LNCaP clone FGC (cell line): ENCODE measurements around the gene UROC1.

Experiments used
- DNase-seq: peaks from one replicate; pipeline ENCODE4 v3.0.0-alpha.2; 2011; ENCODE audit warnings: low read depth
- H3K4me3 ChIP-seq: 2 replicates; pipeline ENCODE4 v1.5.1; 2011; ENCODE audit warnings: mild to moderate bottlenecking, low read depth, low read length, control low read depth
- TF ChIP-seq, protein P1 (sequence below): IDR thresholded peaks from 2 replicates; pipeline ENCODE4 v1.5.1; 2012; ENCODE audit warnings: mild to moderate bottlenecking; ENCODE audit not compliant: control insufficient read depth, insufficient read depth; ENCODE audit errors: extremely low read depth

UROC1 gene

DNA sequence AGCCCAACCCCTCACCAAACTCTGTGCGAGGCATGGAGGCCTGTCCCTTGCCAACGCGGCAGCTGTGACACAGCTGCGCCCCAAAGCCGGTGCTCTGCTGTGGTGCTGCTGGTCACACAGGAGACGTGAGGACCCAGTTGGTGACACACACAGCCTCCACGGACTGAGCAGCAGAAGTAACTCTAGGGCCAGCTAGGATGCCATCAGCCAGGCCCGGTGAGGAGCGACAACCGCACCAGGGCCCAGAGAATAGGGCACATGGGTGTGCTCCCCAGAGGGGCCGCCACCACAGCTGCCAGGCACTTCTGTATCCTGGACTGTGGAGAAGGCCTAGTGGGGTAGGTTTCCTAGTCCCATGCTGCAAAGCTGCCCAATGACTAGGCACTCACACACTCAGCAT is 52.6 kb downstream of the UROC1 start:
- TF ChIP-seq, protein P1, sequence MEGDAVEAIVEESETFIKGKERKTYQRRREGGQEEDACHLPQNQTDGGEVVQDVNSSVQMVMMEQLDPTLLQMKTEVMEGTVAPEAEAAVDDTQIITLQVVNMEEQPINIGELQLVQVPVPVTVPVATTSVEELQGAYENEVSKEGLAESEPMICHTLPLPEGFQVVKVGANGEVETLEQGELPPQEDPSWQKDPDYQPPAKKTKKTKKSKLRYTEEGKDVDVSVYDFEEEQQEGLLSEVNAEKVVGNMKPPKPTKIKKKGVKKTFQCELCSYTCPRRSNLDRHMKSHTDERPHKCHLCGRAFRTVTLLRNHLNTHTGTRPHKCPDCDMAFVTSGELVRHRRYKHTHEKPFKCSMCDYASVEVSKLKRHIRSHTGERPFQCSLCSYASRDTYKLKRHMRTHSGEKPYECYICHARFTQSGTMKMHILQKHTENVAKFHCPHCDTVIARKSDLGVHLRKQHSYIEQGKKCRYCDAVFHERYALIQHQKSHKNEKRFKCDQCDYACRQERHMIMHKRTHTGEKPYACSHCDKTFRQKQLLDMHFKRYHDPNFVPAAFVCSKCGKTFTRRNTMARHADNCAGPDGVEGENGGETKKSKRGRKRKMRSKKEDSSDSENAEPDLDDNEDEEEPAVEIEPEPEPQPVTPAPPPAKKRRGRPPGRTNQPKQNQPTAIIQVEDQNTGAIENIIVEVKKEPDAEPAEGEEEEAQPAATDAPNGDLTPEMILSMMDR, result no peak
- H3K4me3 ChIP-seq, result no peak overlapping the region
- DNase-seq, result no peak

DNA sequence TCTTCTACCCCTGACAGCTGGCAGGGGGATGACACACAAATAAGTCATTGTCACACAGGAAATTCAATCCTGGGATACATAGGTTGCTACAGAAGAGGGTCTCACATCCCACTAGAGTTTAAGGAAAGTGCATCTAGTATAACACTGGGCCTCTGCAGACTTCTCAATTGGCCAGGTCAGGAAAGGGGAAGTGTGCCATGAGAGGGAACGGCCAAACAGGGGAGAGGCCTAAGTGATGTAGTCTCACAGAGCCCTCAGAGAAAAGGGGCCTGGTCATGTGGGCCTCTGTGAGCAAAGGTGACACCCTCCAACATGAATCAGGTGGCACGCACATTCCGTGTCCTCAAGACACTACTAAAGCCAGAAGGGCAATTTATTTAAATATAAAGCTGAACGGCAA is 53.1 kb downstream of the UROC1 start:
- TF ChIP-seq, protein P1, result no peak

DNA sequence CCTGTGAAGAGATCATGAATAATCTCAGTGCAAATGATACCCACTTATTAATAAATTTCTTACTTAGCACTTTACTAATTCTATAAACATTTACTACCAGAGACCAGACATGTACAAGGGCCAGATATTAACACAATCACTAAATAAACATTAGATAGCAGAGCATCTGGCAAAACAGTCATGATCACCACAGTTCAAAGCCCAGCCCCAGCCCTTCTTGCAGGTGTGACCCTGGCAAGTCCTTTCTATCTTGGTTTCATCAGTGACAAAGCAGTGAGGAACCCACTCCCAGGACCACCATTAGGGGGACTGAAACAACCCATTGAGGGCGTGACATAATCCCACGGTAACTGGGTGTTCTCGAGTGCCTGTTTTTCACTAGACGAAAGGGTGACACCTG is 53.5 kb downstream of the UROC1 start:
- TF ChIP-seq, protein P1, result no peak
- DNase-seq, result no peak
- H3K4me3 ChIP-seq, result no peak overlapping the region

More for the DNA sequence above, 53.1 kb downstream of the UROC1 start:
- DNase-seq, result no peak
- no peak overlapping the region for H3K4me3 ChIP-seq

DNA sequence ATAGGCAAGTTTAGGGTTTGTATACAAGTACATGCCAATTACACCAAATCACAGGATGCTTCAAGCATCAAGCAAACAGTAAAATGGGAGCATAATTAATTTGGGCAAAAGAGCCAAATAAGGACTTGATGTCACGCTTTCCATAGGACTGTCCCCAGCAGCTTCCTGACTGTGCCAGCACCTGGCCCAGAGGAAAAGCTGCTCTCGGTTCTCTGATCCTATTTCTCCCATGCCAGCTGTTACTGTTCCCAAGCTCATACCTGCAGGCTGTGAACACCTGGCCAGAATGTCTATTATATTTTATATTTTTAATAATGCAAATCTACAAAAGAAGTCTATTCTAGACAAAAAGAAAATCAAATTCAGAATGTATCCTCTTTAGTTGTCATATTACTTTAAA is 54.1 kb downstream of the UROC1 start:
- DNase-seq, result no peak
- TF ChIP-seq, protein P1, result no peak
- no peak overlapping the region for H3K4me3 ChIP-seq

DNA sequence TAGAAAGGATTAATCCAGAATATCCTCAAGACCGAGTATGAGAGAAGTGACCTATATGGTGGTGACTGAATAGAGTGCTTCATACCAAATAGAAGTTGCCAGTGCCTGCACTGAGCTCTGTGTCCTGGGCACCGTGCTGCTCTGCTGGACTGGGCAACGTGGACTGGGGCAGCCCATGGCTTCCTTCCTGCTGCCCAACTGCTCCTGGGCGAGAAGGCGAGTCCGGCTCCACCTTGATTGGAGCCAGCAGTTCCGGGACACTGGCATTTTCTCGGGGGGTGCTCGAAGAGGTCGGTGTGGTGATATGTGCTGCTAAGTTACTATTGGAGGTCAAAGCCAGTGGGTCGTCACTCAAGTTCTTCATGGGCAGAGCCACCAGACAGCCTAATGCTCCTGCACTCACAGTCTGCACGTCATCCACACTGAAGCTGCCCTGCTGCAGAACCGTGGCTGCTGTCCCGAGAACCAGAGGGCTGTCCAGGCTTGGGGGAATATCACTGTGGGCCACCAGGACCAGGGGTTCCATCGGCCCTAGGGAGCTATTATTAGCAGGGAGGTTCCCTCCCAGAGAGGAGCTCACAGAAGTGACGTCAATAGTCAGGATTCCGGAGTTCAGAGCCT is 56.0 kb downstream of the UROC1 start:
- H3K4me3 ChIP-seq, result no peak overlapping the region
- DNase-seq, result no peak
- TF ChIP-seq, protein P1, result no peak

DNA sequence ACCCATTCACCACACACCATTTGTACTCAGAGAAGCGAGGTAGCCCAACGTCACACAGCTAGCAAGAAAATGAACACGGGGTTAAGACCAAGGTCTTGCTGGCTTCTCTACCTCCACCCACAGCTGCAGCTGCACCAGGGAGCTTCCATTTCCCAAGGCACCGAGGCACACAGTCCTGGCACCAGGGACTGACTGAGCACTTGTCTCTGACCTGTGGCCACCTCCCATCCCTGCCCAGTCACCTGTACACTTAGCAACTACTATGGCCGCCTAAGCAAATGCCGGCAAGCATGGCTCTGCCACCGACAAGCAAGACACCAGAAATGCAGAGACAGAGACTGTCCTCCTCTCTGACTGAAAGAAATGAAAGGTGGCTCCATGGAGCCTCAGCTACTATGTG is 57.2 kb downstream of the UROC1 start:
- no peak for DNase-seq
- H3K4me3 ChIP-seq, result no peak overlapping the region
- TF ChIP-seq, protein P1, result no peak

DNA sequence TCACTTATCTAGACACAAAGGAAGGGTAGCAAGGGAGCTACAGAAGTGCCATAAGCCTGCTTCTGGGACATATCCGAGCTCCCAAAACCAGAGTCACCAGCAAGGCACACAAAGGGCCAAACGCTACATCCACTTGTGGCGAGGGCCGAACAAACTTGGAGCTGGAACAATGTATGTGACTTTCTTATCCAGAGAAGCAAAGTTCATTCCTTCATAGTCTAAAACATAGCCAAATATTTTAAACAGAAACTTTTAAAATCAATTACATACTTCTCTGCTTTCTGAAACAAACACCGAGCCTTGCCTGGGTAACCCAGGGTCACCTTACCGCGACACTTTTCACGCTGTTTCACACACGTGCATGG is 57.8 kb downstream of the UROC1 start:
- TF ChIP-seq, protein P1, result no peak
- DNase-seq, result no peak
- no peak overlapping the region for H3K4me3 ChIP-seq
